Naive thymus-derived CD4-positive, alpha-beta T cell (primary cell): ENCODE results near the gene ANKFN1. TPM values are rescaled to one million over a fixed set of nuclear protein-coding genes. Genes with fewer than 3 reads are reported as not detected.

ENCODE experiments used
- ATAC-seq: fragments of 150-1000 bp; cut with Tn5 transposase; 2 replicates; pipeline ENCODE4 v1.10.0; 2021; ENCODE audit warnings: mild to moderate bottlenecking, moderate library complexity
- CTCF ChIA-PET: fragments of 350-600 bp; sonication (Branson Sonifier 250); formaldehyde crosslinking; loops from one replicate; lab custom pipeline; 2021; ENCODE audit warnings: antibody characterized with exemption; lab: Charles Lee
- POLR2A ChIA-PET: fragments of 350-600 bp; sonication (Branson Sonifier 250); formaldehyde crosslinking; loops from one replicate; lab custom pipeline; 2021; ENCODE audit warnings: antibody characterized with exemption, inconsistent platforms; lab: Charles Lee
- DNase-seq, 9 donors: peaks; one replicate each; pipeline versions ENCODE4 v3.0.0 to v3.0.0-alpha.2; 2020 to 2022; ENCODE audit warnings: mixed read lengths in 1 of 9
- H3K27ac ChIP-seq: one replicate; pipeline ENCODE4 v1.7.0; 2013; ENCODE audit warnings: mild to moderate bottlenecking, low read depth, low read length, moderate library complexity
- H3K27me3 ChIP-seq, 2 donors: one replicate each; pipeline ENCODE4 v1.7.0; 2013; ENCODE audit warnings: low read length in 2 of 2, mild to moderate bottlenecking in 2 of 2, moderate library complexity in 2 of 2; ENCODE audit not compliant: control insufficient read depth in 2 of 2, insufficient read depth in 2 of 2
- H3K36me3 ChIP-seq, 3 experiments: 1 replicate in 2 of 3; 2 replicates in 1 of 3; pipeline ENCODE4 v1.7.0; 2013; ENCODE audit warnings: low read length in 3 of 3, mild to moderate bottlenecking in 3 of 3, moderate library complexity in 1 of 3; ENCODE audit not compliant: insufficient read depth in 3 of 3, control insufficient read depth in 2 of 3
- H3K4me1 ChIP-seq, 2 donors: one replicate each; pipeline ENCODE4 v1.7.0; 2013; ENCODE audit warnings: low read length in 2 of 2, mild to moderate bottlenecking in 2 of 2, moderate library complexity in 1 of 2; ENCODE audit not compliant: control insufficient read depth in 2 of 2, insufficient read depth in 2 of 2
- H3K4me3 ChIP-seq: 2 replicates; pipeline ENCODE4 v1.7.0; 2013; ENCODE audit warnings: mild to moderate bottlenecking, low read length
- H3K9me3 ChIP-seq, 3 experiments: 1 replicate in 2 of 3; 2 replicates in 1 of 3; pipeline ENCODE4 v1.7.0; 2013; ENCODE audit warnings: low read length in 3 of 3; ENCODE audit not compliant: control insufficient read depth in 2 of 3
- H3K27ac Mint-ChIP-seq, 9 donors: one replicate each; pipeline ENCODE4 v1.8.0; 2020 to 2022; ENCODE audit warnings: mixed read lengths in 9 of 9, mild to moderate bottlenecking in 8 of 9, moderate library complexity in 5 of 9, inconsistent platforms in 2 of 9
- H3K27me3 Mint-ChIP-seq, 5 donors: one replicate each; pipeline ENCODE4 v1.8.0; 2021 to 2022; ENCODE audit warnings: mixed read lengths in 5 of 5, mild to moderate bottlenecking in 1 of 5
- H3K36me3 Mint-ChIP-seq, 5 donors: one replicate each; pipeline ENCODE4 v1.8.0; 2020 to 2022; ENCODE audit warnings: mixed read lengths in 5 of 5, mild to moderate bottlenecking in 3 of 5, inconsistent platforms in 1 of 5
- H3K4me1 Mint-ChIP-seq, 7 donors: one replicate each; pipeline ENCODE4 v1.8.0; 2020 to 2022; ENCODE audit warnings: mixed read lengths in 7 of 7, mild to moderate bottlenecking in 3 of 7, inconsistent platforms in 1 of 7
- H3K4me3 Mint-ChIP-seq, 10 donors: one replicate each; pipeline ENCODE4 v1.8.0; 2020 to 2022; ENCODE audit warnings: mild to moderate bottlenecking in 10 of 10, mixed read lengths in 10 of 10, moderate library complexity in 6 of 10, inconsistent platforms in 2 of 10
- H3K9me3 Mint-ChIP-seq, 11 donors: one replicate each; pipeline ENCODE4 v1.8.0; 2020 to 2022; ENCODE audit warnings: mixed read lengths in 11 of 11, mild to moderate bottlenecking in 4 of 11, inconsistent platforms in 1 of 11, moderate library complexity in 1 of 11
- intact Hi-C, 2 donors: fragments of 100-400 bp; cut with micrococcal nuclease; formaldehyde crosslinking; loops; one replicate each; pipeline ENCODE4 v1.15.1; 2023
- polyA plus RNA-seq, 2 donors: library from polyadenylated mRNA; unstranded; fragments of 300-500 nt; fragmentation: Illumina TruSeq; gene quantifications; one replicate each; pipeline ENCODE4 v1.2.3, GENCODE V29; 2021
- total RNA-seq, 6 experiments: library from RNA in 5 of 6; stranded (reverse) in 5 of 6; gene quantifications; 1 replicate in 5 of 6; 2 replicates in 1 of 6; pipeline ENCODE4 v1.2.3 and lab custom pipeline; 2021 to 2026

The ANKFN1 gene, protein sequence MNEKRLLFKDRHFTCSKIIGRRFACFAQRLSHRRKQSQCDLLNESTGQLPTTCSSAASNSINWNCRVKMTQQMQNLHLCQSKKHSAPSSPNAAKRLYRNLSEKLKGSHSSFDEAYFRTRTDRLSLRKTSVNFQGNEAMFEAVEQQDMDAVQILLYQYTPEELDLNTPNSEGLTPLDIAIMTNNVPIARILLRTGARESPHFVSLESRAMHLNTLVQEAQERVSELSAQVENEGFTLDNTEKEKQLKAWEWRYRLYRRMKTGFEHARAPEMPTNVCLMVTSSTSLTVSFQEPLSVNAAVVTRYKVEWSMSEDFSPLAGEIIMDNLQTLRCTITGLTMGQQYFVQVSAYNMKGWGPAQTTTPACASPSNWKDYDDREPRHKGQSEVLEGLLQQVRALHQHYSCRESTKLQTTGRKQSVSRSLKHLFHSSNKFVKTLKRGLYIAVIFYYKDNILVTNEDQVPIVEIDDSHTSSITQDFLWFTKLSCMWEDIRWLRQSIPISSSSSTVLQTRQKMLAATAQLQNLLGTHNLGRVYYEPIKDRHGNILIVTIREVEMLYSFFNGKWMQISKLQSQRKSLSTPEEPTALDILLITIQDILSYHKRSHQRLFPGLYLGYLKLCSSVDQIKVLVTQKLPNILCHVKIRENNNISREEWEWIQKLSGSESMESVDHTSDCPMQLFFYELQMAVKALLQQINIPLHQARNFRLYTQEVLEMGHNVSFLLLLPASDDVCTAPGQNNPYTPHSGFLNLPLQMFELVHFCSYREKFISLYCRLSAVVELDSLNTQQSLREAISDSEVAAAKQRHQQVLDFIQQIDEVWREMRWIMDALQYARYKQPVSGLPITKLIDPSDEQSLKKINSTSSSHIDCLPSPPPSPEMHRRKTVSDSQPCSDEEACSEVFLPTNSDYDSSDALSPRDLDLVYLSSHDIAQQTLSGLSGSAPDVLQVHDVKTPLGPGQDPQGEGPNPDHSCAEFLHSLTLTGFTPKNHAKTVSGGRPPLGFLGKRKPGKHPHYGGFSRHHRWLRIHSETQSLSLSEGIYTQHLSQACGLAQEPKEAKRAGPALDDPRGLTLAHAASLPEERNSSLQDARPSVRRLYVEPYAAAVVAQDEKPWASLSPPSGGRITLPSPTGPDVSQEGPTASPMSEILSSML
- total RNA-seq = not detected
- not detected for polyA plus RNA-seq
- total RNA-seq (lab: John Stamatoyannopoulos, UW) = not detected

DNA sequence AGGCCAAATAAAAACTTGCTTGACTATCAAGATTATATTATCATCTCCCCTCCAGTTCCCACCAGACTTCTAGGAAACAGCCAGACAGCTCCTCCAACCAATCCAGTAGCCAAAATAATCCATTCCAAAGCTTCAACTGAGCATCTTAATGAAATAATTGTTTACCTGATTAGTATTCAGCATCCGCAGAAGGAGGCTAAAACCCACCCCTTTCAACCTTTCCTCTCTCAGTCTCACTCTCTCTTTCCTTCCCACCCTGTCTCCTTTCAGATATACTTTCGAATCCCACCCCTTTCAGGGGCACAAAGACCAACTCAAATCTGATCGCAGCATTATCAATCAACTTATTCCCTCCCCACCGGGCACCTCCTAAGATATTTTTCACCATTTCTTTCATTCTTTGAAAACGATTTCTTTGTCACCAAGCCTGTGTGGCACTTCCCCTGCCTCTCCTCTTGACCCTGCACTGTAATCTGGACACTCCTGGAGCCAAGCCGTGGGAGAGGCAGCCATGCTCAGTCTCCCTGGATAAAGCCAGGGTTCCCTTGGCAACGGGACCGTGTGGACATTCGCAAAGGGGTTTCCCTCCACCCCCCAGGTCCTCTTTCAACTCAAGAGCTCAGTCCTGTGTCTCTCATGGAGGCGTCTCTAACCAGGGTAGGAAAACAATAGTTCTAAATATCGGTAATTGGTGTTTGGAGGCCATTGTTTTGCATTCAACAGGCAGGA lies at the start of gene ANKFN1:
Gene ANKFN1 (plus strand): TSS at position 602 of the 729 bp plus-strand sequence. CDS start 59,193 bp downstream, outside the sequence.
- no peak within 1 kb of the TSS for H3K27ac ChIP-seq
- ChIA-PET CTCF (no interaction called here), POLR2A (no interaction called here)
- Mint-ChIP-seq H3K9me3 (peaks cover 0 to 1% (median 0%) of the 10 kb centered on the region in 11 donors), H3K27ac (no peak within 1 kb of the TSS), H3K27me3 (peaks cover 0 to 7% (median 1%) of the 10 kb centered on the region in 5 donors), H3K4me1 (peaks cover 0 to 3% (median 0%) of the 10 kb centered on the region in 7 donors), H3K36me3 (no peaks in the 10 kb centered on the region), H3K4me3 (no peak within 1 kb of the TSS)
- H3K4me1 ChIP-seq = no peaks in the 10 kb centered on the region
- no peak within 1 kb of the TSS for H3K4me3 ChIP-seq
- H3K9me3 ChIP-seq = no peaks in the 10 kb centered on the region
- H3K36me3 ChIP-seq = no peaks in the 10 kb centered on the region
- DNase-seq (no peak), ATAC-seq (no peak)
- H3K27me3 ChIP-seq = no peaks in the 10 kb centered on the region
- intact Hi-C loops = no loop called here

DNA sequence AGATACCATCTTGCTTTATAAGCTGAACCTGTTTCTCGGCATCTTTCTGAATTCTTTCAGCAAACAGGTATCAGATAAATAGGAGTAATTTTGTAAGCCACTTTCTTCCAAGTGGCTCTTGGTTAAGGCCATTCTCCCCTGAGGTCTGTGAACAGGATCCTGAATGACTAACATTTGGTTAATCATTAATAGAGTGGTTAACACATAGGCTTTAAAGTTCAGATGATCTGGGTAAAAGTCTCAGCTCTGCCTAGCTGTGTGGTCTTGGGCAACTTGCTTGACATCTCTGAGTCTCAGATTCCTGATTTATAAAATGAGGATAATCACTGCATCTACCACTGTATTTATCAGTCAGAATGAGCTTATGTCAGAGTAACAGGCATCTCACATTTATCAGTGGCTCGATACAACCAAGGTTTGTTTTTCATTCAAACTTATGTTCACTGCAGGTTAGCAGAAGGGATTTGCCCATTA lies 44.4 kb upstream of the ANKFN1 start:
- DNase-seq = no peak
- H3K36me3 ChIP-seq = no peaks in the 10 kb centered on the region
- Mint-ChIP-seq H3K9me3 (peaks cover 0 to 2% (median 0%) of the 10 kb centered on the region in 11 donors), H3K4me1 (peaks cover 0 to 1% (median 0%) of the 10 kb centered on the region in 7 donors), H3K4me3 (no peak overlapping the region), H3K27me3 (peaks cover 8 to 31% (median 9%) of the 10 kb centered on the region in 5 donors), H3K27ac (no peak overlapping the region), H3K36me3 (no peaks in the 10 kb centered on the region)
- ChIA-PET POLR2A (no interaction called here), CTCF (no interaction called here)
- intact Hi-C loops = no loop called here
- no peaks in the 10 kb centered on the region for H3K4me1 ChIP-seq
- no peaks in the 10 kb centered on the region for H3K27me3 ChIP-seq
- H3K9me3 ChIP-seq = no peaks in the 10 kb centered on the region
- no peak overlapping the region for H3K4me3 ChIP-seq
- no peak overlapping the region for H3K27ac ChIP-seq
- no peak for ATAC-seq

- Mint-ChIP-seq H3K4me1 (peaks cover 0 to 1% (median 0%) of the 10 kb centered on the region in 7 donors), H3K4me3 (no peak overlapping the region), H3K36me3 (no peaks in the 10 kb centered on the region), H3K27me3 (peaks cover 8 to 25% (median 9%) of the 10 kb centered on the region in 5 donors), H3K27ac (no peak overlapping the region), H3K9me3 (peaks cover 0 to 2% (median 0%) of the 10 kb centered on the region in 11 donors)
- ChIA-PET POLR2A (no interaction called here), CTCF (no interaction called here)
- H3K9me3 ChIP-seq = no peaks in the 10 kb centered on the region
- no peaks in the 10 kb centered on the region for H3K4me1 ChIP-seq
- no peaks in the 10 kb centered on the region for H3K27me3 ChIP-seq
- no peak overlapping the region for H3K4me3 ChIP-seq
- DNase-seq (no peak), ATAC-seq (no peak)
- H3K36me3 ChIP-seq = no peaks in the 10 kb centered on the region
- intact Hi-C loops = no loop called here
- no peak overlapping the region for H3K27ac ChIP-seq
These were observed 43.4 kb upstream of the ANKFN1 start for GRCh38 chr17:56109836-56110235.

- ATAC-seq = no peak
These were observed 42.7 kb upstream of the ANKFN1 start for GRCh38 chr17:56110463-56111135.

DNA sequence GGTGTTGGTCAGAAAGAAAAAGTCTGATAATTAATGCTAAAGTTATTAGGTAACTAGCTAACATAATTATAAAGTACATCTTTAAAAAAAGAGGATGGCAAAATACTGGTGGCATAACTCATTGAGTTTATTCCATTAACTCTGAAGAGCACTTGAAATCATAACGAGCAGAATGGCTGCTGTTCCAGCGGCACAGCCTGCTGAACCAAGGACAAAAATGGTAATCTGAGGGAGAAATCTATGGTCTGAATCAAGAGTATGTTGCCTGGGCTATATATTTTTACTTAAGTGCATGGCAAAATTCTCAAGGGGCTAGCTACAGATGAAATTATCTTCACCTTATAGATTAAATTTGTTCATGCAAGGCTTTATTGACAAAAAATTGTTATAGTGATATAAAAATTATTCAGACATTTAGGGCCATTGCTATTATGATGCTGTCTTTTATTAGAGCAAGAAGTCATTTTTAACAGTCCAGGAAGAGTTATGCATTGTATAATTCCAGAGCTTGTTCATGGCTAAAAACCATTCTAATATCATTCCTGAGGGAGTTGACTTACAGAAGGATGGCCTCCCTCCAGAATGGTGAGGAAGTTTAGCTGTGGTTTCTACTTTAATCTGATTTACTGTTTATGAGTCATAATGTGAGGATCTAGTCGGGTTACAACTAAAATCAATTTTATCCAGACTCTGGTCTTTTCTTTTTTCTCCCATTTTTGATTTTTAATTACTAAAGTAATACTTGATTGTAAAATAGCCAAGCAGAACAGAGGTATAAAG lies 41.4 kb upstream of the ANKFN1 start:
- H3K9me3 ChIP-seq = no peaks in the 10 kb centered on the region
- H3K36me3 ChIP-seq = no peaks in the 10 kb centered on the region
- H3K4me1 Mint-ChIP-seq = peaks cover 0 to 1% (median 0%) of the 10 kb centered on the region in 7 donors
- no peaks in the 10 kb centered on the region for H3K27me3 ChIP-seq
- intact Hi-C loops = no loop called here
- H3K27ac ChIP-seq = no peak overlapping the region
- POLR2A ChIA-PET = no interaction called here
- H3K4me3 ChIP-seq = no peak overlapping the region
- H3K36me3 Mint-ChIP-seq = no peaks in the 10 kb centered on the region
- H3K9me3 Mint-ChIP-seq = peaks cover 0 to 7% (median 0%) of the 10 kb centered on the region in 11 donors
- ATAC-seq (no peak), DNase-seq (no peak)
- no peak overlapping the region for H3K27ac Mint-ChIP-seq
- H3K27me3 Mint-ChIP-seq = peaks cover 3 to 18% (median 8%) of the 10 kb centered on the region in 5 donors
- H3K4me3 Mint-ChIP-seq = no peak overlapping the region
- no peaks in the 10 kb centered on the region for H3K4me1 ChIP-seq
- CTCF ChIA-PET = interaction anchor here (0.6 kb wide), 1 partner anchor 454 kb away, joined by 3 read pairs; no protein-coding TSS in a partner anchor

More at GRCh38 chr17:56110463-56111135, 42.7 kb upstream of the ANKFN1 start:
- DNase-seq = no peak
- no peak overlapping the region for H3K4me3 Mint-ChIP-seq
- no peak overlapping the region for H3K27ac Mint-ChIP-seq
- no peaks in the 10 kb centered on the region for H3K36me3 Mint-ChIP-seq
- H3K4me1 ChIP-seq = no peaks in the 10 kb centered on the region
- H3K36me3 ChIP-seq = no peaks in the 10 kb centered on the region
- intact Hi-C loops = no loop called here
- H3K9me3 Mint-ChIP-seq = peaks cover 0 to 2% (median 0%) of the 10 kb centered on the region in 11 donors
- peaks cover 4 to 19% (median 8%) of the 10 kb centered on the region in 5 donors for H3K27me3 Mint-ChIP-seq
- H3K4me1 Mint-ChIP-seq = peaks cover 0 to 1% (median 0%) of the 10 kb centered on the region in 7 donors
- no peaks in the 10 kb centered on the region for H3K9me3 ChIP-seq
- CTCF ChIA-PET = no interaction called here
- no peak overlapping the region for H3K27ac ChIP-seq
- POLR2A ChIA-PET = no interaction called here
- H3K4me3 ChIP-seq = no peak overlapping the region
- no peaks in the 10 kb centered on the region for H3K27me3 ChIP-seq
